Measurements from ENCODE around the gene ASPDH.

Gene ASPDH

GRCh38 chr19:50500060-50500752, 13.5 kb downstream of the ASPDH start:
- TF ChIP-seq CTCF (conservative IDR thresholded peaks at IDR 0.05; ENCODE audit: low read depth, low read length) = no peak
- Histone ChIP-seq H3K36me3 (ENCODE audit: insufficient read depth) (no peaks in the 10 kb centered on the region), H3K27ac (no peak overlapping the region), H3K4me3 (IDR thresholded peaks at IDR 0.05; ENCODE audit: insufficient read depth, low read depth, low read length) (no peak overlapping the region), H3K27me3 (ENCODE audit: insufficient read depth, low read depth) (no peaks in the 10 kb centered on the region), H4K20me1 (ENCODE audit: insufficient read depth) (no peaks in the 10 kb centered on the region), H3K79me2 (ENCODE audit: insufficient read depth, low read depth) (no peaks in the 10 kb centered on the region), H3K4me1 (ENCODE audit: low read depth, poor library complexity, severe bottlenecking) (no peaks in the 10 kb centered on the region), H3K4me2 (no peak overlapping the region), H2AFZ (ENCODE audit: low read depth) (no peak overlapping the region), H3K9ac (no peak overlapping the region)

DNA sequence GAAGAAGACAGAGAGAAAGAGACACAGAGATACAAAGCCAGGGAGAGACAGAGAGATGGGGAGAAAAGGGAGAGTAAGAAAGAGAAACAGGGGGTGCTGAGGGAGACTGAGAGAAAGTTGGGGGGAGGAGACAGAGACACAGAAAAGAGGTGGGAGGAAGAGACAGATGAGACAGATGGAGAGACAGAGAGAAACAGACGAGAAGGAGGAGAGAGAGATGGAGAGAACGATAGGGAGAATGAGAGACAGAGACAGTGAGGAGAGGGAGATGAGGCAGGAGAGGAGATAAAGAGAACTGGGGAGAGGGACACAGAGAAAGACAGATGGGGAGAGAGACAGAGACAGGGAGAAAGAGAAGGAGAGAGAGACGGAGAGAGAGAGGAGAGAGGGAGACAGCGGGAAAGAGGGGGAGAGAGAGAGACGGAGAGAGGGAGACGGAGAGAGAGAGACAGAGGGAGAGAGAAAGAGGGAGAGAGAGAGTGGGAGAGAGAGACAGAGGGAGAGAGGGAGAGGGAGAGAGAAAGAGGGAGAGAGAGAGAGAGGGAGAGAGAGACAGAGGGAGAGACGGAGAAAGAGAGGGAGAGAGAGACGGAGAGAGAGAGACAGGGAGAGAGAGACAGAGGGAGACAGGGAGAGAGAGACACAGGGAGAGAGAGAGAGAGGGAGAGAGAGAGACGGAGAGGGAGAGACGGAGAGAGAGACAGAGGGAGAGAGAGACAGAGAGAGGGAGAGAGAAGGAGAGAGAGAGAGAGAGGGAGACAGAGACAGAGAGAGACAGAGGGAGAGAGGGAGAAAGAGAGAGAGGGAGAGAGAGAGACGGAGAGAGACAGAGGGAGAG, 15.3 kb downstream of the ASPDH start:
- Histone ChIP-seq H3K27ac (no peak overlapping the region), H3K9ac (no peak overlapping the region), H3K27me3 (ENCODE audit: insufficient read depth, low read depth) (no peaks in the 10 kb centered on the region), H3K36me3 (ENCODE audit: insufficient read depth) (no peaks in the 10 kb centered on the region), H2AFZ (ENCODE audit: low read depth) (no peak overlapping the region), H3K79me2 (ENCODE audit: insufficient read depth, low read depth) (no peaks in the 10 kb centered on the region), H3K4me3 (IDR thresholded peaks at IDR 0.05; ENCODE audit: insufficient read depth, low read depth, low read length) (no peak overlapping the region), H3K4me1 (ENCODE audit: low read depth, poor library complexity, severe bottlenecking) (no peaks in the 10 kb centered on the region), H3K4me2 (no peak overlapping the region), H4K20me1 (ENCODE audit: insufficient read depth) (no peaks in the 10 kb centered on the region)
- TF ChIP-seq CTCF (conservative IDR thresholded peaks at IDR 0.05; ENCODE audit: low read depth, low read length) = no peak

GRCh38 chr19:50497022-50497405, 16.7 kb downstream of the ASPDH start:
- H4K20me1 ChIP-seq (ENCODE audit: insufficient read depth) = no peaks in the 10 kb centered on the region
- no peaks in the 10 kb centered on the region for H3K36me3 ChIP-seq (ENCODE audit: insufficient read depth)
- no peaks in the 10 kb centered on the region for H3K4me1 ChIP-seq (ENCODE audit: low read depth, poor library complexity, severe bottlenecking)
- no peak overlapping the region for H3K4me3 ChIP-seq (IDR thresholded peaks at IDR 0.05; ENCODE audit: insufficient read depth, low read depth, low read length)
- no peaks in the 10 kb centered on the region for H3K27me3 ChIP-seq (ENCODE audit: insufficient read depth, low read depth)
- TF ChIP-seq CTCF (conservative IDR thresholded peaks at IDR 0.05; ENCODE audit: low read depth, low read length) = no peak
- no peak overlapping the region for H2AFZ ChIP-seq (ENCODE audit: low read depth)
- H3K4me2 ChIP-seq = no peak overlapping the region
- H3K9ac ChIP-seq = no peak overlapping the region
- H3K27ac ChIP-seq = no peak overlapping the region
- H3K79me2 ChIP-seq (ENCODE audit: insufficient read depth, low read depth) = no peaks in the 10 kb centered on the region

- no peak overlapping the region for H3K4me2 ChIP-seq
- no peaks in the 10 kb centered on the region for H3K79me2 ChIP-seq (ENCODE audit: insufficient read depth, low read depth)
- H3K27ac ChIP-seq = no peak overlapping the region
- H3K36me3 ChIP-seq (ENCODE audit: insufficient read depth) = no peaks in the 10 kb centered on the region
- no peaks in the 10 kb centered on the region for H3K4me1 ChIP-seq (ENCODE audit: low read depth, poor library complexity, severe bottlenecking)
- H3K4me3 ChIP-seq (IDR thresholded peaks at IDR 0.05; ENCODE audit: insufficient read depth, low read depth, low read length) = no peak overlapping the region
- TF ChIP-seq CTCF (conservative IDR thresholded peaks at IDR 0.05; ENCODE audit: low read depth, low read length) = no peak
- H4K20me1 ChIP-seq (ENCODE audit: insufficient read depth) = no peaks in the 10 kb centered on the region
- no peak overlapping the region for H3K9ac ChIP-seq
- H2AFZ ChIP-seq (ENCODE audit: low read depth) = no peak overlapping the region
- H3K27me3 ChIP-seq (ENCODE audit: insufficient read depth, low read depth) = no peaks in the 10 kb centered on the region
Measured at GRCh38 chr19:50496189-50497021, 17.3 kb downstream of the ASPDH start.
